KG1 (cell line): ENCODE measurements around the gene PLEKHG1.
A peak's percentile ranks its signal among the peaks of the same experiment; 100 is the strongest.

Source experiments
- DNase-seq: peaks from one replicate; lab custom pipeline; 2025; lab: John Stamatoyannopoulos, UW

PLEKHG1 gene

GRCh38 chr6:150620244-150620643 is 20.6 kb downstream of the PLEKHG1 start:
- no peak for DNase-seq

- DNase-seq = no peak
Measured at GRCh38 chr6:150620763-150621162, 21.1 kb downstream of the PLEKHG1 start.

DNA sequence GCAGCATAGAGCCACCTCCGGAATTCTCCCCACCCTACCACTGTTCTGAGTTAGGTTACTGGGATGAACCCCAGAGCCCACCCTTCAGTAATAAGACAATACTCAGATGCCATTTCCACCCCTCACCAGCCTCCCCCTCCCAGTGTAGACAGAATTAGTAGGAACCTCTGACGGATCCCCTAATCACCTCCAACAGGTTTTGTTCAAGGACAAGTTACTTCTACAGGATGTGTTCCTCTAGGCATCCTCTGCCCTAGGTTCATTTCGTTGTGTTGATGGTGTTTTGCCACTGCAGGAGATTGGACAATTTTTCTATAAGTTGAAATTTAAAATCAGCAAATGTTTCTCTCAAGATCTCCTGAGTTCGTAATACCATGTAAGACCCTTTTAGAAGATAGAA is 22.8 kb downstream of the PLEKHG1 start:
- no peak for DNase-seq

DNA sequence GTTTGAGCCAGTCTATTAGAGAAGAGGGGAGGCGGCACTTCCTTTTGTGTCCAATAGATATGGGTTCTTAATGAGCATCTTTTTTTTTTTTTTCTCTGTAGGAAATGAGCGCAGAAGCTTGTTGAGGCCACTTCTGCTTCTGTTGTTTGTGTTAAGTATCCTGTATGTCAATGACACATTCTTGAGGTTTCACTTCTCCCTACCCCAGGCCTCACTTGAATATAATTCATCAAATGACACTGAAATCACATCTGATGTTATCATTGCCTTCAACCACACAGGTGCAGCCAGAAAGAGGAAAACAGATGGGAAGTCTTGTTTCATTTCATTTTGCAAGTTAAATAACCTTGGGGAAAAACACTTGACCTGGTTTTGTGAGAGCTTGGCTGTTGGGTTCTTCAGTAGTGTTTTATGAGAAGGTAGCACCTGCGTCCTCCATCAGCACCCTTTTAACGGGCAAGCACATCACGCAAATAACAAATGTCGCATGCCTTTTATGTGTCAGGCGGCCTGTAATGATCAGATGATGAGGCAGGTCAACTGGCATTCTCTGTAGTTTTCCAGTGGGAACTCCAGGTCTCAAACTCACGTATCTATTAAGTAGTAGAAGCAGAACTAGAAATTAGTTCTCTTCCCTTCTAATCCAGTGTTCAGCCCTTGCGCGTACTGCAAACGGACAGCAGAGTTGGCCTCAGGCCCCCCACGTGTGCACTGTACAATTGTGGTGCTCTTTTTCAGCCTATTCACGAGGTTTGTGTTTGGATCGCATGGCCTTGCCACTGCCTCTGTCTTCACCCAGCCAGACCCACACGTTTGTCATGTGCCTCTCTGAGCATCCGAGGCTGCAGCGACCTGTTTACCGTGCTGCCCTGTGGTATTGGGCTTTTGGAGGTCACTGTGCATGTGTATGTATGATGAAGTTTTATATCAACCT is 23.5 kb downstream of the PLEKHG1 start:
- peak; percentile 36 for DNase-seq

DNA sequence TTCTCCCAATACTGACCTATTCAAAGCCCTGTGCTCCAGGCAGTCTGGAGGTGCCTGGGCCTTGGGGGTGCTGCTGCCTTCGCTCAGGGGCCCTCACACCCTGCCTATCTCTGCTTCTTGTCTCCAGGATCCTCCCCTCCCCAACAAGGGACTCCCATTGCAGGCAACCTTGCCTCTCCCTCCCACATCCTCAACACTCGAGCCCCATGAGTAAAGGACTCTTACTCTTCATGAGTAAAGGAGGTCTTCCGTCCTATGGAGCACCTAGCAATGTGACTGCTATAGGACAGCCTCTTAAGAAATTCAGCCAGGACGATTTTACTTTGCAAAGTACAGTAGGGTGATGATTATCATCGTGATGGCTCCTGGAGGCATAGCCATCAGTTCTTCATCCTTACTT is 24.5 kb downstream of the PLEKHG1 start:
- DNase-seq = no peak

GRCh38 chr6:150625927-150626326 is 26.2 kb downstream of the PLEKHG1 start:
- no peak for DNase-seq

DNA sequence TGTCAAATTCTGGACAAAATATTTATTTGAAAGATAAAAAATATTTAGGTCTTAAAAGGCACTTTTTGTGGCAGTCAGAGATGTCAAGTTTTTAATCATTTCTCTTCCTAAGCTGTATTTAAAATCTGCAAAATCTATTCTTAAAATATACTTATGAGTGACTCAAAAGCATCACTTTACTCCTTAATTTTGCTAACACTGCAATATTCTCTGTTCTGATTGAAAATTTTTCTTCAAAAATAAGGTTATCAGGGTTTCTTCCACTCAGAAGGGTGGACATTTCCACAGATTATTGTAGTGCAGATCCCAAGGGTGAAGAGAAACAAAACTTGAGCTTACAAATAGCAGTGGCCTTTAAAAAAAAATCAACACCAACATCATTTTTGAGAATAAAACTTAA is 27.5 kb downstream of the PLEKHG1 start:
- no peak for DNase-seq

- DNase-seq = no peak
Measured at GRCh38 chr6:150627585-150628025, 27.9 kb downstream of the PLEKHG1 start.

DNA sequence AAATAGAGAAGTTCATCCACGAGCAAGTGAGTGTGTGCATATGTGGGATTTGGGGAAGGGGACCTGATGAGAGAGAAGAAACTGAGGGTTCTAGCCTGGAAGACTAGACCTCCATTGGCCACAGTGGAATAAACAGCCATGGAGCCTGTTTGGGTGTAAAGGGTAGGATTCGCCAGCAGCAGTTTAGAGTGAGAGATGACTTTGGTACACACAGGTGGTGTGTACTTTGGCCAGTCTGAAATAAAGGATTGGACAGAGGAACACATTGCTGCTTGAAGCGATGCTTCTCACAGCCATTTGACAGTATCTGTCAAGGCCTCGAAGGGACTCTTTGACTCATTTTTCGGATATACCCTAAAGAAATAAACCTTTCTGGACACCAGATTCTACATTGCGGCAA is 29.2 kb downstream of the PLEKHG1 start:
- DNase-seq = no peak

GRCh38 chr6:150631283-150631983 is 31.7 kb downstream of the PLEKHG1 start:
- DNase-seq = no peak

GRCh38 chr6:150631984-150632642 is 32.4 kb downstream of the PLEKHG1 start:
- no peak for DNase-seq

DNA sequence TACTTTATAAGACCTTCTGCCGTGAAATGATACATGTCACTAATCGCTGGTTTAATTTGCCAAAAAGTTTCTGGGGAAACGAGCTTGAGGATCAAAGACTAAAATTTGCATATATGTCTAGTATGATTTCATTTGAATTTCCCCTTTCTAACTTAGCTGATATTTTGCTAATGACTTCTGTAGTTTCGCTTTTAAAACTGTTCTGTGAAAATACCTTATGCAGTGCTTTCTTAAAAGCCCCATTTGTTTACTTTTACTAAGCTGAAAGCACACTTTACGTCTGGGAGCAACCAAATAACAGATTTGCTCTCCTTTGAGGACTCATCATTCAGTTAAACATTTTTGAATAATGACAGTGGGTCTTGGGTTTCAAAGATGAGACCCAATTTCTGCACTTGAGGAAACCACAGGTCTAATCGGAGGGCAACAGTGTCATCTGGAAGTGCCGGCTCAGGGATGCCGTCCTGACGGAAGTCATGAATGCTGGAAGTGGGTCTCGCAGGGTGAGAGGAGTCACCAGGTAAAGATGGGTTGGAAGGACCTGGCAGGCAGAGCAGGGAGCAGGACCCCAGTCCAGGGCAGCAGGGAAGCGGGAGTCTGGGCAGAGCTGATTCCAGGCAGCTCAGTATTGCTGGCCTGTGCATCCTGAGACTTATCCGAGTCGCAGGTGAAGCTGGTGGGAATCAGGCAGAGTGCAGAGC is 33.2 kb downstream of the PLEKHG1 start:
- DNase-seq = no peak

DNA sequence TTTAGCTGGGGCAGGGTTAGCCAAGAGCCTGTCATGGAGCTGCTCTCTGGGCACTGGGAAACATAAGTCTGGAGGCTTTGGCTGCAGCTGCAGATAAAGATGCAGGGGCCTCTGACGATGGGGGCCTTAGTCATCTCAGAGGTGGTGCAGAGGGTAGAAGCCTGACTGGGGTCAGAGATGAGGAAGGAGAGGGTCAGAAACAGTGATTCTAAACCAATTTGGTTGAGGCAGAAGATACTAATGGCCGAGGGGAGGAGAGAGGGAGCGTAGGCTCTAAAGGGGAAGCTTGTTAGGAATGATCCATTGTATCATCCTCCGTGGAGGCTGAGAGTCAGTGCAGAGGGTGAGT is 33.8 kb downstream of the PLEKHG1 start:
- no peak for DNase-seq

DNA sequence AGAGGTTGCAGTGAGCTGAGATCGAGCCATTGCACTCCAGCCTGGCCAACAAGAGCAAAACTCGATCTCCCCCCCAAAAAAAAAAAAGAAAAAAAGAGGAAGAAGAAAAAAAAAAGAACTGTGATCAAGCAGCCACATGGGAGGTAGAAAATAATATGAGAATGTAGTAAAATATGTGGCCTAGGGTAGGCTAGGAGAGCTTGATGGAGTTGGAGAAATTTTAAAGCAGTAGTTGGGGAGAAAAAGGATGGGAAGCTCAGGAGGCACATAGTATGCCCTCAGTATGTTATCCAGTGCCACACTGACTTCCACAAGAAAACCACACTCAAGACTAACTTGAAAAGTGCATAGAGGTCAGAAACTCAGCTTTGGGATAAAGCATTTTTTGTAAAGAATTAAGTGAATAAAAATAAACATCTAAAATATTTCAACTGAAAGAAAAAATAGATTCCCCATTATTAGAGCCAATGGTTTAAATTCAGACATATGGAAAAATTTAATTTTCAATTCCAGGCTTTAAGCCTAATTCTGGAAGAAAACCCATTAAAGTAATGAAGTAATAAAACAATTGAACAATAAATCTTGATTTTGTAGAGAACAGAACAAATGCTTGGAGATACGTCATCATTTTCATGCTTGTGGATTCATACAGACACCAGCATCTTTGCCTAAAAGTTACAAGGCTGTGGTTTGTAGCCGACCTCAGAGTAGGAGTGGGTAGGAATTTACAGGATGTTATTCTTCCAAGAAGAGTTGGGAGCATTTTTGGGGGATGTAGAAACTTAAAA is 34.7 kb downstream of the PLEKHG1 start:
- DNase-seq = no peak

DNA sequence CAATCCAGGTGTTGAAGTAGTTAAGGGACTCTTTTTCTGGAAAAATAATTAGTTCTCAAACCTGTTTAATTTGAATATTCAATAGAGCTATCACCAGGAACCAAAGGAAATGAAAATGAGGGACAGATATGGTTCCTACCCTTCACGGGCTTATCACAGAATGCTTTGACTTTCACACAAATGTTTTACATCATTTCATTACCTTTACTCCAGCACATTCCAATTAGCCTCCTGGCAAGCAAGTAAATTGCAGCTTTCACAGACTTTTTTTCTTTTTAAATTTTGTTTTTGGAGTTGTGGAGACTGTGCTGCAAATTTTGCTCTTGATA is 35.2 kb downstream of the PLEKHG1 start:
- DNase-seq = no peak

DNA sequence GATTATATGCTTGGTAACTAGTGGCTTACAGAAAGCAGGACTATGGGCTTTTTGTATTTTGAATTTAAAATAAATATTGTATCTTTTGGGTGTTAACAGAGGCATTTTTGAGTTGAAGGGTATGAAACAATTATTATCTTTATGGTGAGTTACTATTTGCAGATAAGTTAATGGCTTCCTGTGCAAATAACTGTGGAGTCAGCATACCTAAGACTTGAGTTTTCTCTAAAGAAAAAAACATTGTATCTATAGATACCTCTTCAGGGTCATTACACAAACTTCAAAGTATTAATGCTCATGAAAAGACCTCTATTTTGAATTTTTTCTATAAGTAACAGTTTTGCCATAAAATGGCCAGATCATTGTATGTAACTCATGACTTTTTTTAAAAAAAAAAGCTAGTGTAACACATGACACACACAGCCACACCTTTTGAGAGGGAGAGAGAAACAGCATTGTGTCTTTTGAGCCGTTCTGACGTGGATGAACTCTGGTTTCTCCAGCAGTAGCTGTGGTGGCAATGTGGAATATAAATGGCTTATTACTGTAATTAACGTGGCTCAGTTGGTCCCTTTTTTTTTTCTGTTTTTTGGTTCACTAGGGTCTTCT is 36.3 kb downstream of the PLEKHG1 start:
- no peak for DNase-seq

DNA sequence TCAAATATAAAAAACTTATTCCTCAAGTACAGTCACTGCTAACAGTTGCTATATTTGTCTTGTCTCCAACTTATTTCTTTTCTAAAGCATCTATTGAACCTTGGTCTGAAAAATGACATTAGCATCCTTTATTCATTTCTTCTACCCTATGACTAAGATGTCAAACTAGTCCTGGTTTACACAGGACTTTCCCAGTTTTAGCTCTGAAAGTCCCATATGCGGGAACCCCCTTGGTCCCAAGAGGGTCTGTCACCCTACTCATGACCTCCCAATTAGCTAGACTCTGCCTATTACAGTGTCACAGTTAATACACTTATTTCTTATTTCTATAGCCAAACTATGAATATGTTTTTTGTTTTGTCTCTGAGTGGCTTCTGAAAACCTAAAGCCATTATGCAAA is 37.1 kb downstream of the PLEKHG1 start:
- no peak for DNase-seq

- DNase-seq = no peak
Measured at GRCh38 chr6:150637266-150637665, 37.6 kb downstream of the PLEKHG1 start.

DNA sequence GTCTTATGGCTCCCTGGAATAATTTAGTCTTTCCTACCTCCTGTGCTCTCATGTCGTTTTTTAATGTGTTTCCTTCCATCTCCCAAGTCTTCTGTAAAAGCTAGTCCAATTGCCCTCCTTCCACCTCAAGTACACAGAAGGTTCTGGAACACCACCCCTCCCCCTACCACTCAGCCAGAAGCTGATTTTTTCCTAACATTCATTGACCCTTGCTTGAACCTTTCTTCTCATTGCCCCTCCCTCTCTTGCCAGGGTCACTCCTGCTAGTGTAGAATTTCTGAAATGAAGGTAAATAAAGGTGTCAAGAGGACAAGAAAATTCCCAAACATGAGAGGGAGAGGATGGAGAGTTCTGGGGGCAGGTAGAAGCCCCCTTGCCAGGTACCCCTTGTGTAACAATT is 38.6 kb downstream of the PLEKHG1 start:
- DNase-seq = no peak

- DNase-seq = no peak
Measured at GRCh38 chr6:150638765-150639164, 39.1 kb downstream of the PLEKHG1 start.

DNA sequence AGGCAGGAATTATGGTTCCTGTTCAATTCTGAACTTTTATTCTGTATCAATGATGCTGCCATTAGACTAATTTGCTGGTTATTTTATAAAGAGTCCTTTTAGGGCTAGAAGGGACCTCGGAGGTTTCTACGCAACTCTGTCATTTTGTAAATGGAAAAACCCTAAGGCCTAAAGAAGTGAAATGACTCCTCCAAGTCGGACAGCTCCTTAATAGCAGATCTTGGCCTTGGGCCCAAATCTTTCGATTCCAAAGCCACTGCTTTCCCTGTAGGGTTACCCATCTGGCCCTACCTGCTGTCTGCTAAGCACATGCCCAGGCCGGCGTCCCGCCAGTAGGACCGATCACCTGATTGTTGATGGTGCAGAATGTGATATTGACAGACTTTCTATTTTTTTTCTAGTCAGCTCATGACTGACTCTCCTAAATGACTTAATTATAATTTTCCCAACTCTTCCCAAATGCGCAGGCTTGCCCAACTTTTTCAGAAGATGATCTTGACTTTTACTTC is 40.2 kb downstream of the PLEKHG1 start:
- DNase-seq = no peak
